HCT116 (cell line): ENCODE data around the gene LHPP. TPM values are rescaled to one million over a fixed set of nuclear protein-coding genes. Genes with fewer than 3 reads are reported as not detected.

Experiments
- ATAC-seq: fragments of 200-7000 bp; cut with Tn5 transposase; 2 replicates; pipeline ENCODE4 v1.9.1; 2020; ENCODE audit warnings: mild to moderate bottlenecking, moderate library complexity
- BruUV-seq: library from RNA; stranded (reverse); fragments of 400-500 nt; replicated peaks from 2 replicates; lab custom pipeline; 2021; lab: Mats Ljungman, UMichigan
- CTCF ChIA-PET: fragments of 300-600 bp; sonication (Branson Sonifier 250); formaldehyde crosslinking; loops from one replicate; lab custom pipeline; 2021; ENCODE audit warnings: antibody characterized with exemption; lab: Charles Lee
- POLR2A ChIA-PET: fragments of 300-600, 350-600 bp; sonication (Branson Sonifier 250); formaldehyde crosslinking; loops from one replicate; lab custom pipeline; 2021; ENCODE audit warnings: antibody characterized with exemption; lab: Charles Lee
- RAD21 ChIA-PET, 2 experiments: fragments of 300-600 bp; sonication (Branson Sonifier 250); formaldehyde crosslinking; loops; one replicate each; lab custom pipeline; 2023; ENCODE audit warnings: low total read pairs in 2 of 2; ENCODE audit not compliant: uncharacterized antibody in 2 of 2, unreplicated experiment in 2 of 2, low non-redundant PET in 1 of 2; lab: Charles Lee
- DNase-seq: peaks from one replicate; pipeline ENCODE4 v3.0.0-alpha.2; 2010; ENCODE audit warnings: low read depth, low spot score
- H2AFZ ChIP-seq: fragments of 200-600 bp; shearing (Covaris generic), sonication (generic); 2 replicates; pipeline ENCODE4 v1.6.1; 2017; ENCODE audit warnings: low read depth, mixed run types, mixed read lengths, antibody characterized with exemption, low read length; ENCODE audit not compliant: poor library complexity, severe bottlenecking
- H3K27ac ChIP-seq: 2 replicates; pipeline ENCODE4 v1.5.1; 2012; ENCODE audit warnings: low read depth, low read length
- H3K27me3 ChIP-seq: fragments of 200-600 bp; sonication (generic); 2 replicates; pipeline ENCODE4 v1.6.1; 2016; ENCODE audit warnings: mixed run types, low read length, mixed read lengths; ENCODE audit not compliant: insufficient read depth
- H3K36me3 ChIP-seq, 2 experiments: fragments of 200-500 bp in 1 of 2; fragments of 200-600 bp in 1 of 2; sonication (Bioruptor generic) in 1 of 2; sonication (generic) in 1 of 2; 2 replicates each; pipeline versions ENCODE4 v1.5.1 to v1.6.1; 2014 to 2016; ENCODE audit warnings: low read length in 2 of 2, inconsistent platforms in 1 of 2, mixed read lengths in 1 of 2, mixed run types in 1 of 2; ENCODE audit not compliant: insufficient read depth in 2 of 2, control insufficient read depth in 1 of 2
- H3K4me1 ChIP-seq, 2 experiments: fragments of 200-600 bp in 1 of 2; sonication (generic) in 1 of 2; 2 replicates each; pipeline versions ENCODE4 v1.5.1 to v1.6.1; 2012 to 2017; ENCODE audit warnings: low read length in 2 of 2, inconsistent platforms in 1 of 2, mild to moderate bottlenecking in 1 of 2, mixed read lengths in 1 of 2, mixed run types in 1 of 2, moderate library complexity in 1 of 2; ENCODE audit not compliant: insufficient read depth in 2 of 2, control insufficient read depth in 1 of 2
- H3K4me2 ChIP-seq: fragments of 200-600 bp; sonication (generic); 2 replicates; pipeline ENCODE4 v1.6.1; 2017; ENCODE audit warnings: mixed run types, low read length, mixed read lengths
- H3K4me3 ChIP-seq, 2 experiments: fragments of 200-600 bp in 1 of 2; sonication (generic) in 1 of 2; replicated peaks in 1 of 2; 2 replicates each; pipeline ENCODE4 v1.5.1; 2011 to 2016; ENCODE audit warnings: low read length in 2 of 2, control low read depth in 1 of 2, low read depth in 1 of 2, mild to moderate bottlenecking in 1 of 2, mixed read lengths in 1 of 2, mixed run types in 1 of 2
- H3K79me2 ChIP-seq: fragments of 200-600 bp; sonication (generic); 2 replicates; pipeline ENCODE4 v1.6.1; 2017; ENCODE audit warnings: mild to moderate bottlenecking, mixed run types, low read length, moderate library complexity, mixed read lengths; ENCODE audit not compliant: insufficient read depth
- H3K9ac ChIP-seq: fragments of 200-600 bp; sonication (generic); 2 replicates; pipeline ENCODE4 v1.6.1; 2016; ENCODE audit warnings: low read length, mixed read lengths
- H3K9me2 ChIP-seq: fragments of 200-600 bp; sonication (generic), shearing (Covaris generic); 2 replicates; pipeline ENCODE4 v1.6.1; 2017; ENCODE audit warnings: mixed run types, mild to moderate bottlenecking, moderate library complexity; ENCODE audit not compliant: insufficient read depth
- H3K9me3 ChIP-seq, 2 experiments: fragments of 200-500 bp in 1 of 2; fragments of 200-600 bp in 1 of 2; sonication (Bioruptor generic) in 1 of 2; sonication (generic) in 1 of 2; 2 replicates each; pipeline ENCODE4 v1.6.1; 2014 to 2017; ENCODE audit warnings: low read length in 2 of 2, mixed read lengths in 2 of 2, inconsistent platforms in 1 of 2, low read depth in 1 of 2, mild to moderate bottlenecking in 1 of 2, mixed run types in 1 of 2, moderate library complexity in 1 of 2; ENCODE audit not compliant: control insufficient read depth in 1 of 2, insufficient read depth in 1 of 2
- H4K20me1 ChIP-seq: fragments of 200-600 bp; sonication (generic), shearing (Covaris generic); 2 replicates; pipeline ENCODE4 v1.6.1; 2017; ENCODE audit warnings: mixed run types, mild to moderate bottlenecking, moderate library complexity; ENCODE audit not compliant: insufficient read depth
- CBX3 ChIP-seq: IDR thresholded peaks from 2 replicates; pipeline ENCODE4 v1.6.1; 2012; ENCODE audit warnings: low read depth
- CEBPB ChIP-seq: IDR thresholded peaks from 2 replicates; pipeline ENCODE4 v1.6.1; 2012; ENCODE audit warnings: low read depth
- EGR1 ChIP-seq: IDR thresholded peaks from 2 replicates; pipeline ENCODE4 v1.6.1; 2012; ENCODE audit warnings: low read depth
- ELF1 ChIP-seq: IDR thresholded peaks from 2 replicates; pipeline ENCODE4 v1.6.1; 2012; ENCODE audit warnings: low read depth, borderline replicate concordance
- EZH2 ChIP-seq: fragments of 200-600 bp; sonication (generic); IDR thresholded peaks from 2 replicates; pipeline ENCODE4 v1.6.1; 2017; ENCODE audit warnings: antibody characterized with exemption, mixed run types
- EZH2phosphoT487 ChIP-seq: fragments of 200-600 bp; IDR thresholded peaks from 2 replicates; pipeline ENCODE4 v1.6.1; 2018; ENCODE audit warnings: antibody characterized with exemption, borderline replicate concordance
- FOSL1 ChIP-seq: IDR thresholded peaks from 2 replicates; pipeline ENCODE4 v1.6.1; 2012; ENCODE audit warnings: low read depth
- JUND ChIP-seq: IDR thresholded peaks from 2 replicates; pipeline ENCODE4 v1.6.1; 2012
- POLR2A ChIP-seq: IDR thresholded peaks from 2 replicates; pipeline ENCODE4 v1.7.0; 2011; ENCODE audit warnings: borderline replicate concordance; ENCODE audit not compliant: insufficient read depth, insufficient read length; ENCODE audit errors: extremely low read depth
- POLR2AphosphoS5 ChIP-seq: IDR thresholded peaks from 2 replicates; pipeline ENCODE4 v1.6.1; 2011; ENCODE audit warnings: mild to moderate bottlenecking, low read depth, low read length, moderate library complexity
- RAD21 ChIP-seq: IDR thresholded peaks from 2 replicates; pipeline ENCODE4 v1.6.1; 2012; ENCODE audit warnings: low read depth, mild to moderate bottlenecking
- SP1 ChIP-seq: IDR thresholded peaks from 2 replicates; pipeline ENCODE4 v1.6.1; 2012; ENCODE audit warnings: low read depth
- SRF ChIP-seq: IDR thresholded peaks from 2 replicates; pipeline ENCODE4 v1.6.1; 2012; ENCODE audit warnings: low read depth
- TCF7L2 ChIP-seq: IDR thresholded peaks from 2 replicates; pipeline ENCODE4 v1.7.0; 2011; ENCODE audit warnings: borderline replicate concordance, inconsistent platforms; ENCODE audit not compliant: insufficient read depth, insufficient read length; ENCODE audit errors: extremely low read depth
- ZNF274 ChIP-seq: fragments of 200-500 bp; sonication (Bioruptor generic); IDR thresholded peaks from 2 replicates; pipeline ENCODE4 v1.6.1; 2014; ENCODE audit warnings: mild to moderate bottlenecking, low read depth, low read length, inconsistent platforms
- intact Hi-C: fragments of 100-400 bp; cut with micrococcal nuclease; formaldehyde crosslinking; loops from 2 replicates; pipeline ENCODE4 v1.10.0; 2022
- total RNA-seq: library from RNA; stranded (reverse); gene quantifications from one replicate; pipeline ENCODE4 v1.2.1, GENCODE V29; 2021; ENCODE audit not compliant: unreplicated experiment
- TF ChIP-seq, protein P1 (sequence below): IDR thresholded peaks from 2 replicates; pipeline ENCODE4 v1.6.1; 2012
- TF ChIP-seq, protein P2 (sequence below): IDR thresholded peaks from 2 replicates; pipeline ENCODE4 v1.6.1; 2011; ENCODE audit warnings: mild to moderate bottlenecking, low read length, moderate library complexity; ENCODE audit not compliant: insufficient replicate concordance; ENCODE audit errors: extremely low read depth
- TF ChIP-seq, protein P3 (sequence below), 3 experiments: fragments of 200-600 bp in 1 of 3; sonication (generic) in 1 of 3; IDR thresholded peaks in 2 of 3; conservative IDR thresholded peaks in 1 of 3; 2 replicates each; pipeline ENCODE4 v1.5.1; 2012 to 2017; ENCODE audit warnings: low read depth in 2 of 3, low read length in 2 of 3, antibody characterized with exemption in 1 of 3, borderline replicate concordance in 1 of 3, control low read depth in 1 of 3, mild to moderate bottlenecking in 1 of 3, mixed read lengths in 1 of 3, mixed run types in 1 of 3, moderate library complexity in 1 of 3; ENCODE audit not compliant: insufficient read depth in 1 of 3

LHPP gene
- total RNA-seq, 1 experiment from 2014 or later = 45.8 TPM

DNA sequence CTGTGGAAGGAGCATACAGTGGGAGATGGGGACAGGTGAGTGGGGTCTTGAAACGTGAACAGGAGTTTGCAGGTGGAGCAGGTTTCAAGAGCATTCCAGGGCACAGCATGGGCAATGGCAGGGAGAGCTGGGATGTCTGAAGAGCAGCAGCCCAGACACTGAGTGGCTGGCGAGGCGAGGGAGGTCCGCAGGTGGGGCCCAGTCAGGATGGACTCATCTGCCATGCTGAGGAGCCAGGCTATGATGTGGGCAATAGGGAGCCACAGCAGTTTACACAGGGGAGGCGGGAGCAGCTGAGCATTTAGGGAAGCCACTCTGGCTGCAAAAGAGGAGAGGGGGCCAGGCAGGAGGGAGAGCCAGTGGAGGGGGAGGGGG lies 143.8 kb downstream of the LHPP start:
- Histone ChIP-seq H3K27ac (no peak overlapping the region), H3K79me2 (no peaks in the 10 kb centered on the region), H3K4me1 (no peaks in the 10 kb centered on the region), H3K27me3 (no peaks in the 10 kb centered on the region), H3K9ac (no peak overlapping the region), H3K36me3 (no peaks in the 10 kb centered on the region), H2AFZ (no peak overlapping the region), H4K20me1 (no peaks in the 10 kb centered on the region), H3K9me3 (no peaks in the 10 kb centered on the region), H3K4me2 (no peak overlapping the region), H3K4me3 (no peak overlapping the region), H3K9me2 (no peaks in the 10 kb centered on the region)
- POLR2A ChIA-PET = no interaction called here
- no TSS peak for BruUV-seq
- no peak for ATAC-seq
- RAD21 ChIA-PET = no interaction called here
- intact Hi-C loops = no loop called here
- CTCF ChIA-PET = no interaction called here
- DNase-seq = no peak
- TF ChIP-seq CEBPB (no peak), EGR1 (no peak), JUND (no peak), EZH2 (no peak), EZH2phosphoT487 (no peak), ZNF274 (no peak), POLR2AphosphoS5 (no peak), SRF (no peak), SP1 (no peak), CBX3 (no peak), RAD21 (no peak), POLR2A (no peak), FOSL1 (no peak), ELF1 (no peak), TCF7L2 (no peak)
- TF ChIP-seq, protein P1, sequence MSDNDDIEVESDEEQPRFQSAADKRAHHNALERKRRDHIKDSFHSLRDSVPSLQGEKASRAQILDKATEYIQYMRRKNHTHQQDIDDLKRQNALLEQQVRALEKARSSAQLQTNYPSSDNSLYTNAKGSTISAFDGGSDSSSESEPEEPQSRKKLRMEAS = no peak
- TF ChIP-seq, protein P2, sequence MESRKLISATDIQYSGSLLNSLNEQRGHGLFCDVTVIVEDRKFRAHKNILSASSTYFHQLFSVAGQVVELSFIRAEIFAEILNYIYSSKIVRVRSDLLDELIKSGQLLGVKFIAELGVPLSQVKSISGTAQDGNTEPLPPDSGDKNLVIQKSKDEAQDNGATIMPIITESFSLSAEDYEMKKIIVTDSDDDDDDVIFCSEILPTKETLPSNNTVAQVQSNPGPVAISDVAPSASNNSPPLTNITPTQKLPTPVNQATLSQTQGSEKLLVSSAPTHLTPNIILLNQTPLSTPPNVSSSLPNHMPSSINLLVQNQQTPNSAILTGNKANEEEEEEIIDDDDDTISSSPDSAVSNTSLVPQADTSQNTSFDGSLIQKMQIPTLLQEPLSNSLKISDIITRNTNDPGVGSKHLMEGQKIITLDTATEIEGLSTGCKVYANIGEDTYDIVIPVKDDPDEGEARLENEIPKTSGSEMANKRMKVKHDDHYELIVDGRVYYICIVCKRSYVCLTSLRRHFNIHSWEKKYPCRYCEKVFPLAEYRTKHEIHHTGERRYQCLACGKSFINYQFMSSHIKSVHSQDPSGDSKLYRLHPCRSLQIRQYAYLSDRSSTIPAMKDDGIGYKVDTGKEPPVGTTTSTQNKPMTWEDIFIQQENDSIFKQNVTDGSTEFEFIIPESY = no peak
- TF ChIP-seq, protein P3, sequence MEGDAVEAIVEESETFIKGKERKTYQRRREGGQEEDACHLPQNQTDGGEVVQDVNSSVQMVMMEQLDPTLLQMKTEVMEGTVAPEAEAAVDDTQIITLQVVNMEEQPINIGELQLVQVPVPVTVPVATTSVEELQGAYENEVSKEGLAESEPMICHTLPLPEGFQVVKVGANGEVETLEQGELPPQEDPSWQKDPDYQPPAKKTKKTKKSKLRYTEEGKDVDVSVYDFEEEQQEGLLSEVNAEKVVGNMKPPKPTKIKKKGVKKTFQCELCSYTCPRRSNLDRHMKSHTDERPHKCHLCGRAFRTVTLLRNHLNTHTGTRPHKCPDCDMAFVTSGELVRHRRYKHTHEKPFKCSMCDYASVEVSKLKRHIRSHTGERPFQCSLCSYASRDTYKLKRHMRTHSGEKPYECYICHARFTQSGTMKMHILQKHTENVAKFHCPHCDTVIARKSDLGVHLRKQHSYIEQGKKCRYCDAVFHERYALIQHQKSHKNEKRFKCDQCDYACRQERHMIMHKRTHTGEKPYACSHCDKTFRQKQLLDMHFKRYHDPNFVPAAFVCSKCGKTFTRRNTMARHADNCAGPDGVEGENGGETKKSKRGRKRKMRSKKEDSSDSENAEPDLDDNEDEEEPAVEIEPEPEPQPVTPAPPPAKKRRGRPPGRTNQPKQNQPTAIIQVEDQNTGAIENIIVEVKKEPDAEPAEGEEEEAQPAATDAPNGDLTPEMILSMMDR (IDR thresholded peaks at IDR 0.05 in 2 of 3, conservative IDR thresholded peaks at IDR 0.05 in 1 of 3; ENCODE audit: borderline replicate concordance in 1 of 3, insufficient read depth in 1 of 3, low read depth in 2 of 3, low read length in 2 of 3) = no peak
